T follicular helper cell (primary cell): ENCODE results near the gene ALKBH2.

Experiments used
- DNase-seq: peaks from one replicate; pipeline ENCODE4 v3.0.0-alpha.2; 2020; ENCODE audit warnings: low read depth
- total RNA-seq, 2 experiments: gene quantifications; one replicate each; lab custom pipeline; 2026; lab: John Stamatoyannopoulos, UW

Gene ALKBH2
- total RNA-seq = 14.8 to 32.5 reads per million in 2 experiments

DNA sequence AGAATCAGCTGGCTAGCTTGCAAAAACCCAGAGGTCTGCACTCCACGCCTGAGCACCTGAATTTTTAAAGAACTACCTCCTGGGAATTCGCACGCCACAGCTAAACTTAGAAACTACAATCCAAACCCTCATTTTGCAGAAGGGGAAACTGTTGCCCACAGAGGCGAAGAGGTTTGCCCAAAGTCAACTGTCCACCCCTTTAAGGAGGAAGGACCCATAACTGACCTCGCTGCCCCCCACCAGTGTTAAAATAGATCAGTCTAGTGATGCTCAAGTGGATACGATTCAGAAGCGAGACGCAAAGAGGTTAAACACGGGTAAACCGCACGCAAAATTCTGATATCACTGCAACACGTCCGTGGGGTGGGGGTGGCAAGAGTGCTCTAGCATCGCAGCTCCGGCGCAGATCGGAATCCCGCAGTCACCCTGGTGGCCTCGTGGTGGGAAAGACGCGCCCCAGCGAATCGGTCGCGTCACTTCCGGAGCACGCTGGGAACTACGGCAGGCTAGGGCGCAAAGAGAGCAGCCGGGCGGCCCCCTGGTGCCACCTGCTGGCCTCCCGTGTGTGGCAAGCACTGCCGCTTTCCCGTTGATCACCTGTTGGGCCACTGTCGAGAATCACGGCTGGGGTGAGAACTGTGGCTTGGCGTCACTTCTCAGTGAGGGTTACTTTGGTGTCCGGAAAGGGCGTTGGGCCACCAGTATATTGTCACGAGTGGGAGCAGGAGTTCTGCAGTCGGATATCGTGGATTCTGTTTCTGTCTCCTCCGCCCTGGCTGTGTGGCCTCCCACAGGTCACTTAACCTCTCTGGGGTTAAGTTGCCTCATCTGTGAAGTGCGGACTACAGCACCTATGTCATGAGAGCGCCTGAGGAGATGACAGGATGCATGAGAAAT is at the start of gene ALKBH2:
ALKBH2 (minus strand) TSS at position 451 of the 897 bp plus-strand sequence. CDS start 686 bp downstream, outside the sequence.
- DNase-seq = peak; percentile 94

DNA sequence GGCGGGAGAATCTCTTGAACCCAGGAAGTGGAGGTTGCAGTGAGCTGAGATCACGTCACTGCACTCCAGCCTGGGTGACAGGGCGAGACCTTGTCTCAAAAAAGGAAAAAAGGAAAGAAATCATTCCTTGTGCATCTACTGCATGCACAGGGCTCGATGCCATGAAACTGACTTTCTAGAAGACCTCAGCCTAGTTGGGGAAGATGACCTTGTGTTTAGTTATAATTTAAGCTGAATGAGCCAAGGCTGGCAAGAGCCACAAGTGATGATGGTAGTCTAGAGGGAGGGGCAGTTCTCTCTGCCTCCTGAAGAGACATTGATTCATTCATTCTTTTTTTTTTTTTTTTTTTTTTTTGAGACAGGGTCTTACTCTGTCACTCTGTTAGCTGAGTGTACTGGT is 47.3 kb upstream of the ALKBH2 start:
- no peak for DNase-seq

DNA sequence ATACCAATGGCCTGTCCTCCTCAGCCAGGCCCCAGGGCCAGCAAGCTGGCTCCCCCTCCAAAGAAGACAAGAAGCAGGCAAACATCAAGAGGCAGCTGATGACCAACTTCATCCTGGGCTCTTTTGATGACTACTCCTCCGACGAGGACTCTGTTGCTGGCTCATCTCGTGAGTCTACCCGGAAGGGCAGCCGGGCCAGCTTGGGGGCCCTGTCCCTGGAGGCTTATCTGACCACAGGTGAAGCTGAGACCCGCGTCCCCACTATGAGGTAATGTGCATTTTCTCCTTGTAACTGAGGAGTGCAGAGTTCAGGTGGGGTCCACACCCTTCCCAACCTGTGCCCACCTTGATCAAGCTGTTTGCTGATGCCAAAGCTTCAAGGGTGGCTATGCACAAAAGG is 46.5 kb upstream of the ALKBH2 start:
- no peak for DNase-seq

DNA sequence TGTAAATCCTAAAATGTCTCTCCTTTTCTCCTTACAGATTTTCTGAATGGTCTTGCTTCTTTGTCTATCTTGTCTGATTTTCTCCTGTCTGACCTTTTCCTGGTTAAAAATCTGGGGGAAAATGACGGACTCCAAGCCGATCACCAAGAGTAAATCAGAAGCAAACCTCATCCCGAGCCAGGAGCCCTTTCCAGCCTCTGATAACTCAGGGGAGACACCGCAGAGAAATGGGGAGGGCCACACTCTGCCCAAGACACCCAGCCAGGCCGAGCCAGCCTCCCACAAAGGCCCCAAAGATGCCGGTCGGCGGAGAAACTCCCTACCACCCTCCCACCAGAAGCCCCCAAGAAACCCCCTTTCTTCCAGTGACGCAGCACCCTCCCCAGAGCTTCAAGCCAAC is 46.1 kb upstream of the ALKBH2 start:
- DNase-seq = no peak

GRCh38 chr12:109137055-109137454 is 43.8 kb upstream of the ALKBH2 start:
- no peak for DNase-seq

DNA sequence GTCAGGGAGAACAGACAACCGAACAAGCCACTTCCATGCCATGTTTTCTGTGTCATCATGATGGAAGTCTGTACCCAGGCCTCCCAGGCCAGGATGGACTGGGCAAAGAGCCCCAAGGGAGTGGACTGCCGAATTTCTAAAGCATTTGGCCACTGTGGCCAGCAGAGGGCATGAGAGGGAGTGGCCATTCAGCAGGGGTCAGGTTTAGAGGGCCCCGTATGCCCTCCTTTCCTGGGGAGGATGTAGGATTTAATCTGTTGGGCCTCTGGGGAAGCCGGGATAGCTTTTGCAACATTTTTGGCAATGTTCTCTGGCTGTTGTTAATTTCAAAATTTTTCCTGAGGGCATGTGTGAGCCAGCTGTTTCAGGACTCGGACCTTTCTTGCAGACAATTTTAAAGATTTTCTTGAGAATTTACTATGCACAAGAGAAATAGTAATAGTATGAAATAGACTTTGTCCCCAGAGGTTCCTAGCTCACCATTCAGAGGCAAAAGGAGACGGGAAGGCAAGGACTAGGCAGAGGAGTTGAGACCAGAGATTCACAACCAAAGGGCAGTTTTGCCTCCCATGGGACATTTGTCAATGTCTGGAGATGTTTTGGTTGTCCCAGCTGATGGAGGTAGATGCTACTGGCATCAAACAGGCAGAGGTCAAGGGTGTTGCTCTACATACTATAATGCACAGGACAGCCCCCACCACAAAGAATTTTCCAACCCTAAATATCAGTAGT is 41.1 kb upstream of the ALKBH2 start:
- no peak for DNase-seq

DNA sequence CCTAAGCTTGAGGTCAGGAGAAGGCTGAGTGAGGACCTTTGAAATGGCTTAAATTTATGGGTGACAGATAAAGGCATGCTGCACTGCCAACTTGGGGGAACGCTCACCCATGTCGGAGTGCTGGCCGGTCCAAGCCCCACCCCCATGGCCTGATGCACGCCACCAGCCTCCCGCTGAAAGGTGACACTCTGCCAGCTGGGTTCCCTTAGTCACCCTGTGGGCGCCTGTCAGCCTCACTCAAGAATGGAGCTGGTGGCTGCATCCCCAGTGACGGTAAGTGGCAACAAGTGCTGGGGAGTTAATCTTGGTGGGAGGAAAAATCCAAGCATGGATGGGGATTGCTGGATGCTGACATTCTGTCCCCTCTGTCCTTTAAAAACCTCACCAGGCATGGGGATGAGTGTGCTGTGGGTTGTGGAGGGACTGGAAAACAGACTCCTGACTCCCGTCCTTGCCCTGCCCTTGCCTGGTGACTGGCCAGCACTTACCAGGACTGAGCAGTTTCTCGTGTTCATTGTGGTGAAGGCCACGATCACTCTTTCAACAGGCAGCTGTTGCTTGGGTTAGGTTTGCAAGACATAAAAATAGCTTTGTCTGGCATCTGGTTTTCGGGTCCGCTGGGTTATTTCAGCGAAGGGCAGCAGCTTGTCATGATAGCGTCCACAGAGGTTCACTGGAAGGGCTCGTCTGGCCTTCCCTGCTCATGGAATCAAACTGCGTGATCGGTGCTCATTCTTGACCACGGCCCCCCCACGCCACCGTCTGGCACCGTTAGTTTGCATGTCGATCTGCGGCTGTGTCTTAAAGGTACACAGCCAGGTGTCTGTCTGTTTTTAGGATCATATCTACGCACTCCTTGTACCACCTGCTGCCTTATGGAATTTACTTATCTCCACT is 38.1 kb upstream of the ALKBH2 start:
- DNase-seq = no peak

DNA sequence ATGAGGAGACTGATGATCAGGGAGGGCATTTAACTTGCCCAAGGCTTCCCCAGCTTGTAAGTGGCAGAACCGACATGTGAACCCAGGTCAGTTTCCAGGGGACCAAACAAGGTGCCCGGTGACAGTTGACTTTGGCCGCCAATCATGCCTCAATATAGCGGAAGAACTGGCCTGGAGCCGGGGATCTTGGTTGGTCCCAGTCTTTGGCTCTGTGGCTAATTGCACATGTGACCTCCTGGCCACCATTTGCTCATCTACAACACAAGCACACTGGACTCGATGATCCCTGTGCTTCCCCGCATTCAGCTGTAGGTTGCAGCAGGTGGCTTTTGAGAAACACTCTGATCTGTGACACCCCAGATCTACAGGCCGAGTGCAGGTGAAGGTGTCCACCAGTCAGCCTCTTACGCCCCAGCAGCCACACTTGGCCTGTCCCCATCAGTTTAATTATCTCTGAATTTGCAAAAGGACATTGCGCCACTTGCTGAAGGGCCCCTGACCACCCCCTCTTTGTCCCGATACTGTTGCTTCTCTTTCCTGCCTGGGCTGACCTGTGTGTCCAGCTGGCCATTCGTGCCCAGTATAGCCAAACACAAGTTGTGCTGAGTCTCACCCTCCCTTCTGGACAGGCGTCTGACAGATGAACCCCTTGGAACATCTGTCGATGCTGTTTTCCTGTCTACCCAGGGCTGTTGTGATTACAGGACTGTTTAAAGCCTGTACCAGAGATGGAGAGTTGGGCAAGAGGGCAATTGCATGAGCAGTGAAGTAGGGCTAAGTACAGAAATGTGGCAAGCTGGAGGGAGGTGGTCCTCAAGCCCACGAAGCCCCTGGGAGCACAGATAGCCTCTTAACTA is 37.3 kb upstream of the ALKBH2 start:
- no peak for DNase-seq

- no peak for DNase-seq
Measured at GRCh38 chr12:109127533-109128242, 34.4 kb upstream of the ALKBH2 start.

DNA sequence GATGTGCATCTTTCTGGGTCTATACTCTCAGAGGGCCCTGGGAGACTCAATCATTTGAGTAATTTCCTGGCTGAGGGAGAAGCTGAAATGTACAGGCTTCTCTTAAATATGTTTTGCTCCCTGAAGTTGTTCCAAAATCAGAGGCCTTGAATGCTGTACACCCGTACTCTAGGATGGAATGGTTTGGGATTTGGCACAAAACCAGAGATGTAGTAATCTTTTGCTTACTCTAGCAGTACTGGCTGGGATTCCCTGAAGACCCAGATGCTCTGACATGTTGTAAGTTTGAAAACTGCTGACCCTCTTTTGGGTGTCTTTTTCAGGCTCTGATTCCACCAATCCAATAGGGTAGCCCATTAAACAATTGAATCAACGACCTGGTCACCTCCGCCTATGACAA is 33.5 kb upstream of the ALKBH2 start:
- no peak for DNase-seq

DNA sequence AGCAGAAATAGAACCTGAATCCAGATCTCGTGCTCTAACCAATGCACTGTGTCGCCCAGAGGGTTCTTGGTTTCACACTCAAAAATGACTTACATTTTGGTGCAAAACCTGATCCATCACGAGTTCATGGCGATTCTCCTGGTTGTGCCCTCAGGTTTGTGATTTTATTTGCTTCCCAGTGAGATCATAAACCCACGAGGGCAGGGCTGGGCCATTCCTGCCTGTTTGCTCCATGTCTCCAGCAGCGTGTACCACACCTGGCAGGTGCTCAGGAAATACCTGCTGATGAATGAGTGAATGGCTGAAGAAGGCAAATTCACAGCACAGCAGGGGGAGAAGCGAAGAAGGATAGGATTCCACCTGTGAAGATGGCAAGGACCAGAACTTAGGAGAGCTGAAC is 32.5 kb upstream of the ALKBH2 start:
- DNase-seq = no peak

DNA sequence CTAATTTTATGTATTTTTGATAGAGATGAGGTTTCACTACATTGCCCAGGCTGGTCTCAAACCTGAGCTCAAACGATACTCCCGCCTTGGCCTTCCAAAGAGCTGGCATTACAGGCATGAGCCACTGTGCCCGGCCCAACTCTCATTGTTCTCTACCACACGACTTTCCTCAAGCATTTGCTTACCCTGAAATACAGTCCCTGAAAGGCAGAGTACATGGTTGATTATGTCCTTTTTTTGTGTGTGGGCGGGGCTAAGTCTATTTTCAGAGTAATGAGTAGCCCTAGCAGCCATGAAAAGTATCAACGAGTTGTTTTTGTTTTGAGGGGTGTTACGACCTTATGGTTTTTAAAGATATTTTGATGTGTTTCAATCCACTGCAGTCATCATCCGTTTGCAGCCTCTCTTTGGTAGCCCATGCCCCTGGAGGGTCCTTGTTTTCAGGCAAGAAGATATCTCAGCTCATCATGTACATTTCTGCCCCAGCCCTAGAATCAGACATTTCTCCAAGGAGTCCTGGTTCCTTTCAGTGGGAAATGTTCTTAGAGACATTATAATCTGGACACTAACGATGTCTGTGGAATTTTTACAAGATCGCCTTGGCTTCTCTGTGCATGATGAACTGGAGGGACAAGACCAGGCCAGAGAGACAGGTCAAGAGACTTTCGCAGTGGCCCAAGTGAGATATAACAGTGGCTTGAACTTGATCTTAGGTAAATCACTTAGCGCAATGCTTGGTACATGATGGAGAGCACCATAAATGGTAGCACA is 31.8 kb upstream of the ALKBH2 start:
- no peak for DNase-seq

DNA sequence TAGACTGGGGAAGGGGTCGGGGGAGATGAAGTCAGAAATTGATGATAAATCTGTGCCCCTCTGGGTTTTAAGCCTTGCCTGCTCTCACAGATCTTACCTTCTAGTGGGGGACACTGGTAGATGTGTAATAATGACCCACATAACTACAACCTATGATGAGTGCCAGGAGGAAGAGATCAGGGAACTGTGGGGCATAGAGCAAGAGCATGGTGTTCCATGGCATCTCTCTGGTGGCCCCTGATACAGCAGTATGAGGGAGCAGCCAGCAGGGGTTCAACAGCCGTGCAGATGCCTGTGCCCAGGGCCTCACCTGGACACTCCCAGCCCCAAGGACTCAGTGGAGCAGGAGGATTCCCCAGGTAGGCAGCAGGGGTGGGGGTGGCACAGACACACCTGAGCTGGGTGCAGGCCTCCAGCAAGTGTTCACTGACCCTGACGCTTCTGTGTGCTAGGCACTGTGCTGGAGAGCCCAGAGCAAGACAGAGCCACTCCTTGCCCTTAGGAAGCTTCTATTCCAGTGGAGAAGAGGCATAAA is 28.1 kb upstream of the ALKBH2 start:
- no peak for DNase-seq

DNA sequence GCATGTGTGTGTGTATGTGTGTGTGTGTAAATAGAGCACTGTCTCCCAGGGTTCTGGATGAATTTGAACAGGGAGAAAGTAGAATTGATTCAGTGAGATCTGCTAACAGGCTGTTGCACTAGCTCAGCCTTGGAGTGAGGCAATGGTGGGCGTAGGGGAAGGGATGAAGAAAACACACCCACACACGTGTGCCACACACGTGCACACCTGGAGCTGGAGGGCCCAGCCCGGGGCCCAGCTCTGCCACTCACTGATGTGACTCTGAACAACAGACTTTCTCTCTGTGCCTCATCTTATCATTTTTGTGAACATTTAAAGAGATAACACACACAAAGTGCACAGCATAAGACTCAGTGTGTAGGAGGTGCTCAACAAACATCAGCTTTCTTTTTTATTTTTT is 27.3 kb upstream of the ALKBH2 start:
- DNase-seq = no peak

- DNase-seq = no peak
Measured at GRCh38 chr12:109120095-109120494, 26.8 kb upstream of the ALKBH2 start.

DNA sequence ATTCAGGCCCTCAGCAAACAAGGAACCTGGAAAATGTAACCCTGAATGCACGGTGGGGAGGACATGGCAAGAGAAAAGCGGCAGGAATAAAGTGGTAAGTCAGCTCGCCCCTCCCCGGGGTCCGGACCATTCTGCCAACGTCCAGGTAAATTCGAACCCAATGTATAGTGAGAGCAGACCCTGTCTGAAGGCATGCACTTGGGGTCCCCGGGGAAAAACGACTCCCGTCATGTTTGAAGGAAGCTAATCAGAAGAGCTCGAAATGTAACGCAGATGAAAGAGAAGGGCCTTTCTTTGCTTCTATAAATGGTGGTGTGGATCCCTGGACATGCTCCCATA is 23.3 kb upstream of the ALKBH2 start:
- no peak for DNase-seq

DNA sequence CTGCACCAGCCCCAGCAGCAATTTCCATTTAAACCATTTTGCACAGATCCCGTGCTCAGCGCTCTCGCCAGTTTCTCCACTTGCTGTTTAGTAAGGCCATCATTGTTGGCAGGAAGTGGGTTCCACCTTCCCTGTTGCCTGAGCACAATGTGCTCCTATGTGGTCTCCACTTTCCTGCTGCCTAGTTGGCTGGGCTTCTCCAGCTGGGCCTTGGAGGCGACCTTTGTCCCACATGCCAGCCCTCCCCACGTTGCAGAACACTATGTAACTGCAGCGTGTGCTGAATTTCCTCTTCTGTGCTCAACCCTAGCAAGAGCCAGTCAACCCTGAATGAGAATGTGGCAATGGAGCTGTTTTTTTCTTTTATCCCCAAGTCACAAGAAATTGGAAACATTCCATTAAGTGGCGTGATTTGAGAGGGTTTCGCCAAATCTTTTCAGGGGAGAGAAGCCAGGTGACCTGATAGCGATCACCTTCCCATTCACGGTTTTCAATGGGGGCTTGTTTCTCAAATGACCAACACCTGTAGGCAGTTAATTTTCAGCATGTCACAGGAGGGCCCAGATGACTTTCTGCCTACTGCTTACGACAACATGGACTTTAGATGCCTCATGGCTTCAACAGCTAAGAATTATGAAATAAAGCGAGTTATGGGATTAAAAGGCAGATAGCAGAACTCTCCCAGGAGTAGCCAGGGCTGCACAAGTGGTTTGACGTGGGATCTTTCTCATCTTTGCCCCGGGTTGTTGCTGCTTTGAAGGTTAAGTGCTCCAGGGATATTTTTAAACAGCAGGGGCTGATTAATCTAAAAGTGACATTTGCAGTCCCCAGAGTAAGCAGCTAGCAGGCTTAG is 22.7 kb upstream of the ALKBH2 start, which contains the start of gene ACACB:
ACACB (plus strand) TSS at position 830 of the 853 bp plus-strand sequence. CDS start 22,819 bp downstream, outside the sequence.
- DNase-seq = no peak

DNA sequence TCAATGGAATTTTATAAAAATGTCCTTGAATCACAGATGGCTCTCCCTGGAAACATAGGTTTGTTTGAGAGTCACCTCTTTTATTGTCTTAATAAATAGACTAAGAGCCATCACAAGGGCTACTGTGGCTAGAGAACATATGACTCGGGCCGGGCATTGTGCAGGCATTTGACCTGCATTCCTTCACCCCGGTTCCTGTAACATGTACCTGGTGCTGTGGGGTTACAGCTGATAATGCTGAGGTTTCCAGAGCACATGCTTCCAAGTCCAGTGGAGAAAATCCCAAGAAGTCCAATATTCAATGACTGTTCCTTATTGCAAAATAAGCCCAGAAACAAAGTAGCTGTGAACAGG is 22.1 kb upstream of the ALKBH2 start:
- no peak for DNase-seq

DNA sequence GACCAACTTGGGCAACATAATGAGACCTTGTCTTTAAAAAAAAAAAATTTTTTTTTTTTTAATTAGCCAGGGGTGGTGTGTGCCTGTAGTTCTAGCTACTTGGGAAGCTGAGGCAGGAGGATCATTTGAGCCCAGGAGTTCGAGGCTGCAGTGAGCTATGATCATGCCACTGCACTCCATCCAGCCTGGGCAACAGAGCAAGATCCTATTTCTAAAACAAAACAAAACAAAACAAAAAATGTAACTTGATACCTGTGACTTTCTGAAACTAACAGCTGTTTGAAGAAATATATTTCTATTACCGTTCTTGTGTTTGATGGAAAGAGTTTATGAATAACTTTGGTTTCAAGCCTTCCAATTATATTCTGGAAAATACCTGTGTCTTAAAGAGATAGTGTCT is 21.4 kb upstream of the ALKBH2 start:
- no peak for DNase-seq
